ENCODE measurements around the gene DGAT2. TPM values are rescaled to one million over a fixed set of nuclear protein-coding genes. Genes with fewer than 3 reads are reported as not detected.

Gene DGAT2
- total RNA-seq, 1 donor = 3.6 TPM

GRCh38 chr11:75813622-75814039, 45.1 kb downstream of the DGAT2 start:
- H3K27ac ChIP-seq (ENCODE audit: low read depth, low read length) = peak overlapping the region; percentile 81
- peaks cover 31% of the 10 kb centered on the region for H3K79me2 ChIP-seq (ENCODE audit: insufficient read depth, low read length)
- TF ChIP-seq CTCF (IDR thresholded peaks at IDR 0.05; ENCODE audit: extremely low read depth, low read depth, low read length) = no peak
- H3K9me3 ChIP-seq (ENCODE audit: low read depth, low read length) = no peaks in the 10 kb centered on the region
- H4K20me1 ChIP-seq (ENCODE audit: insufficient read depth, low read length) = peaks cover 15% of the 10 kb centered on the region
- peaks cover 25% of the 10 kb centered on the region for H3K4me1 ChIP-seq (ENCODE audit: insufficient read depth, low read length)
- no peak for DNase-seq (ENCODE audit: insufficient read length, low spot score, missing footprints)
- H3K36me3 ChIP-seq (ENCODE audit: insufficient read depth, low read length) = no peaks in the 10 kb centered on the region
- H2AFZ ChIP-seq (ENCODE audit: low read length) = no peak overlapping the region
- no peak overlapping the region for H3K4me3 ChIP-seq (ENCODE audit: insufficient read depth, low read length)
- H3K4me2 ChIP-seq (ENCODE audit: insufficient read depth, low read length) = peak overlapping the region; percentile 92
- H3K27me3 ChIP-seq (ENCODE audit: insufficient read depth, low read length) = no peaks in the 10 kb centered on the region

GRCh38 chr11:75814363-75814676, 45.7 kb downstream of the DGAT2 start:
- no peak for TF ChIP-seq CTCF (IDR thresholded peaks at IDR 0.05; ENCODE audit: extremely low read depth, low read depth, low read length)
- H3K27me3 ChIP-seq (ENCODE audit: insufficient read depth, low read length) = no peaks in the 10 kb centered on the region
- H2AFZ ChIP-seq (ENCODE audit: low read length) = peak overlapping the region; percentile 100
- H4K20me1 ChIP-seq (ENCODE audit: insufficient read depth, low read length) = peaks cover 15% of the 10 kb centered on the region
- peak overlapping the region; percentile 92 for H3K4me3 ChIP-seq (ENCODE audit: insufficient read depth, low read length)
- peaks cover 25% of the 10 kb centered on the region for H3K4me1 ChIP-seq (ENCODE audit: insufficient read depth, low read length)
- no peaks in the 10 kb centered on the region for H3K36me3 ChIP-seq (ENCODE audit: insufficient read depth, low read length)
- peak overlapping the region; percentile 81 for H3K27ac ChIP-seq (ENCODE audit: low read depth, low read length)
- DNase-seq (ENCODE audit: insufficient read length, low spot score, missing footprints) = no peak
- peaks cover 38% of the 10 kb centered on the region for H3K79me2 ChIP-seq (ENCODE audit: insufficient read depth, low read length)
- H3K9me3 ChIP-seq (ENCODE audit: low read depth, low read length) = no peaks in the 10 kb centered on the region
- H3K4me2 ChIP-seq (ENCODE audit: insufficient read depth, low read length) = peak overlapping the region; percentile 92

- Histone ChIP-seq H3K4me1 (ENCODE audit: insufficient read depth, low read length) (peaks cover 25% of the 10 kb centered on the region), H4K20me1 (ENCODE audit: insufficient read depth, low read length) (peaks cover 15% of the 10 kb centered on the region), H3K9me3 (ENCODE audit: low read depth, low read length) (no peaks in the 10 kb centered on the region), H3K27me3 (ENCODE audit: insufficient read depth, low read length) (no peaks in the 10 kb centered on the region), H2AFZ (ENCODE audit: low read length) (peak within 1 kb of the TSS; percentile 100), H3K27ac (ENCODE audit: low read depth, low read length) (peak within 1 kb of the TSS; percentile 81), H3K79me2 (ENCODE audit: insufficient read depth, low read length) (peaks cover 43% of the 10 kb centered on the region), H3K36me3 (ENCODE audit: insufficient read depth, low read length) (no peaks in the 10 kb centered on the region), H3K4me3 (ENCODE audit: insufficient read depth, low read length) (peak within 1 kb of the TSS; percentile 92), H3K4me2 (ENCODE audit: insufficient read depth, low read length) (peak within 1 kb of the TSS; percentile 92)
- DNase-seq (ENCODE audit: insufficient read length, low spot score, missing footprints) = peak; percentile 99
- TF ChIP-seq CTCF (IDR thresholded peaks at IDR 0.05; ENCODE audit: extremely low read depth, low read depth, low read length) = no peak
Measured at GRCh38 chr11:75814677-75815344, 46.2 kb downstream of the DGAT2 start, which contains the start of gene UVRAG. UVRAG (plus strand) TSS chr11:75815210; CDS start chr11:75815408, 198 bp downstream.

DNA sequence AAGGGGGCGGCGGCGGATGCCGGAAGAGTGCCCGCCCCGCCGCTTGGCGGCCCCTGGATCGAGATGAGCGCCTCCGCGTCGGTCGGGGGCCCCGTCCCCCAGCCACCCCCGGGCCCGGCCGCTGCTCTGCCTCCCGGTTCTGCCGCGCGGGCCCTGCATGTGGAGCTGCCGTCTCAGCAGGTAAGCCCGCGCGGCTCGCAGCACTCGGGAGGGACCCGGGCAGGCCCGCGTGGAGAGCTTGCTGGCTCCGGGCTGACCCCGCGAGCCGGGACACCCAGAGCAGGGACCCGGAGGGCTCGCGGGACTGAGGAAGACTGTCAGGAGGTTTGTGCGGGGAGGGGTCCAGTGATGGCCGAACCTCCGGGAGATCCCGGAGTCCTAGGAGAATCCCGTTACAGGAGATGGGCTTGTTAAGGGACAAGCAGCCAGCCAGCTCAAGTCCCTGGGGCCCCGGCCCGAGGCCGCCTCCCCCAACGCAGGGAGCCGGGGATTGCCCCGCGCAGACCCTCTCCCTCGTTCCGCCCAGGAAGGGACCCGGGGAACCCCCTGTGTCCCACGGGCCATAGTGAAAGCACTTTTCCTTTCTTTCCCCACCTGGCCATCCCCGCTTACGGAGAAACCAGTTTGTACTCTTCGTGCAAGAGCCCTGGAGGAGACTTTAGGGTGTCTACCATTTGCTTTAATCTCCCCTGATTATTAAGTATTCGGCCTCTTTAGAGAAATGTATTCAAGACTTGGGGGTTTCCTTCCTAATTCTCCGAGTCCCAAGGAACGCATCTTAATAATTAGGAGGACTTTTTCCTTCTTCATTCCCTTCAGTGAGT, 47.0 kb downstream of the DGAT2 start:
- H3K79me2 ChIP-seq (ENCODE audit: insufficient read depth, low read length) = peaks cover 50% of the 10 kb centered on the region
- no peak for TF ChIP-seq CTCF (IDR thresholded peaks at IDR 0.05; ENCODE audit: extremely low read depth, low read depth, low read length)
- peak overlapping the region; percentile 92 for H3K4me2 ChIP-seq (ENCODE audit: insufficient read depth, low read length)
- peak overlapping the region; percentile 92 for H3K4me3 ChIP-seq (ENCODE audit: insufficient read depth, low read length)
- peaks cover 25% of the 10 kb centered on the region for H3K4me1 ChIP-seq (ENCODE audit: insufficient read depth, low read length)
- no peaks in the 10 kb centered on the region for H3K36me3 ChIP-seq (ENCODE audit: insufficient read depth, low read length)
- H2AFZ ChIP-seq (ENCODE audit: low read length) = peak overlapping the region; percentile 74
- H4K20me1 ChIP-seq (ENCODE audit: insufficient read depth, low read length) = peaks cover 15% of the 10 kb centered on the region
- no peaks in the 10 kb centered on the region for H3K9me3 ChIP-seq (ENCODE audit: low read depth, low read length)
- H3K27me3 ChIP-seq (ENCODE audit: insufficient read depth, low read length) = no peaks in the 10 kb centered on the region
- peak; percentile 86 for DNase-seq (ENCODE audit: insufficient read length, low spot score, missing footprints)
- peak overlapping the region; percentile 81 for H3K27ac ChIP-seq (ENCODE audit: low read depth, low read length)

Data from osteoblast (primary cell).